ENCODE results near the gene CACNA1A. TPM values are rescaled to one million over a fixed set of nuclear protein-coding genes. Genes with fewer than 3 reads are reported as not detected.

Gene CACNA1A
- total RNA-seq, 2 experiments from 2014 or later: 0.60 to 0.63 TPM

GRCh38 chr19:13526552-13526951, 20.3 kb upstream of the CACNA1A start:
- DNase-seq: peak; percentile 25
- POLR2A ChIA-PET: no interaction called here
- peaks cover 2% of the 10 kb centered on the region for H3K27me3 Mint-ChIP-seq (ENCODE audit: low read depth)
- no peak for ATAC-seq
- no peak overlapping the region for H3K27ac Mint-ChIP-seq
- H3K36me3 Mint-ChIP-seq (ENCODE audit: low read depth): no peaks in the 10 kb centered on the region
- H3K4me1 Mint-ChIP-seq (ENCODE audit: low read depth): no peaks in the 10 kb centered on the region
- H3K9me3 Mint-ChIP-seq (ENCODE audit: insufficient read depth): no peaks in the 10 kb centered on the region
- H3K4me3 Mint-ChIP-seq: no peak overlapping the region
- CTCF ChIA-PET: interaction anchor here (0.7 to 1.4 kb wide), 6 partner anchors 8 to 1219 kb away, joined by 3 to 4 read pairs (median 3); no protein-coding TSS in a partner anchor

GRCh38 chr19:13521066-13521465, 14.8 kb upstream of the CACNA1A start:
- H3K9me3 Mint-ChIP-seq (ENCODE audit: insufficient read depth): peaks cover 10% of the 10 kb centered on the region
- H3K27me3 Mint-ChIP-seq (ENCODE audit: low read depth): no peaks in the 10 kb centered on the region
- H3K4me1 Mint-ChIP-seq (ENCODE audit: low read depth): no peaks in the 10 kb centered on the region
- H3K27ac Mint-ChIP-seq: no peak overlapping the region
- ATAC-seq (no peak), DNase-seq (no peak)
- POLR2A ChIA-PET: no interaction called here
- no peak overlapping the region for H3K4me3 Mint-ChIP-seq
- CTCF ChIA-PET: no interaction called here
- no peaks in the 10 kb centered on the region for H3K36me3 Mint-ChIP-seq (ENCODE audit: low read depth)

DNA sequence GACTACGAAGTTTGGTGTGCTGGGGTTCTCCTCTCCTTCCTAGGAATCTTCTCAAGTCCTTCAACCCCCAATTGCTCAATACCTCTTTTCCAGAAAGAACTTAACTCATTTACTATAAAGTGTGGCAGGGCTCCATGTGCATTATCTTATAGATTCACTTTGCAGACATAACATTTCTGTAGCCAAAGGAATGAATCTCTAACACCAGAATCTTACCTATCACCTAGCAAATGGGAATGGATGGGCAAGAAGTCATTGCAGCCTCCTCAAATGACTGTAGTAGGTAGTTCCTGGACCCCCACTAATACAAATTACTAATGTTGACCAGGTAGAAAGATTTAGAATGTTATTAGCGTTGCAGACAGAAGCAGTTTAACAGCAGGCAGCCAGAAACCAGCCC, 5.7 kb upstream of the CACNA1A start:
- CTCF ChIA-PET: no interaction called here
- no peak overlapping the region for H3K4me3 Mint-ChIP-seq
- H3K27ac Mint-ChIP-seq: no peak overlapping the region
- H3K4me1 Mint-ChIP-seq (ENCODE audit: low read depth): no peaks in the 10 kb centered on the region
- ATAC-seq: no peak
- POLR2A ChIA-PET: no interaction called here
- H3K9me3 Mint-ChIP-seq (ENCODE audit: insufficient read depth): no peaks in the 10 kb centered on the region
- peaks cover 4% of the 10 kb centered on the region for H3K36me3 Mint-ChIP-seq (ENCODE audit: low read depth)
- H3K27me3 Mint-ChIP-seq (ENCODE audit: low read depth): peaks cover 27% of the 10 kb centered on the region
- no peak for DNase-seq

DNA sequence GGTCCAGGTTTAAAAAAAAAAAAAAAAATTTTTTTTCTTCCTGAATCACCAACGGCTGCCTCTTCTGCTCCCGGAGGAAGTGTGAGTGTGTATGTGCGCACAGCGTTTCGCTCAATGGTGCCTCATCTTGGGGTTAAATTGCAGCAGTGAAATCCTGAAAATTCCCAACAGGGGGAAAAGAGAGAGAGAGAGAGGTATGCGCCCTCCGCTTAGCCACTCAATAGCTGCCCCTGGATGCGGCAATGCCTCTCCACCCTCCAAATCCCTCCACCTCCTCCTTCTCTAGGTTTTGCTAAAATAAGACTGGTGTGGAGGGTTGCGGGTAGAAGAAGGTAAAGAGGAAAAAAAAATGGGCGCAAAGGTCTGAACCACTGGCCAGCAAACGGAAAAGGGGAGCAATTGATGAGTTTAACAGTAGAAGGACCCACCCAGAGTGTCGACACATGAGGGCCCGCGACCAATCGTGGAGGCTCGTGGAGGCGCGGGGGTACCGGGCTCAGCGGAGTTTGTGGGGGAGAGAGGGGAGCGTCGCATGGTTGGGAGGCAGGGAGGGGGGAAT, 853 bp upstream of the CACNA1A start:
- Mint-ChIP-seq H3K9me3 (ENCODE audit: insufficient read depth) (no peaks in the 10 kb centered on the region), H3K36me3 (ENCODE audit: low read depth) (peaks cover 4% of the 10 kb centered on the region), H3K27ac (no peak overlapping the region), H3K4me3 (no peak overlapping the region), H3K27me3 (ENCODE audit: low read depth) (peaks cover 51% of the 10 kb centered on the region), H3K4me1 (ENCODE audit: low read depth) (no peaks in the 10 kb centered on the region)
- DNase-seq (no peak), ATAC-seq (no peak)
- CTCF ChIA-PET: no interaction called here
- POLR2A ChIA-PET: no interaction called here

GRCh38 chr19:13505761-13506470, 363 bp downstream of the CACNA1A start:
- ChIA-PET POLR2A (no interaction called here), CTCF (no interaction called here)
- no peaks in the 10 kb centered on the region for H3K9me3 Mint-ChIP-seq (ENCODE audit: insufficient read depth)
- no peak overlapping the region for H3K27ac Mint-ChIP-seq
- no peak overlapping the region for H3K4me3 Mint-ChIP-seq
- ATAC-seq: peak; percentile 33
- peaks cover 4% of the 10 kb centered on the region for H3K36me3 Mint-ChIP-seq (ENCODE audit: low read depth)
- no peak for DNase-seq
- no peaks in the 10 kb centered on the region for H3K4me1 Mint-ChIP-seq (ENCODE audit: low read depth)
- peaks cover 51% of the 10 kb centered on the region for H3K27me3 Mint-ChIP-seq (ENCODE audit: low read depth)

- ChIA-PET CTCF (no interaction called here), POLR2A (no interaction called here)
- peaks cover 51% of the 10 kb centered on the region for H3K27me3 Mint-ChIP-seq (ENCODE audit: low read depth)
- H3K4me3 Mint-ChIP-seq: no peak overlapping the region
- no peaks in the 10 kb centered on the region for H3K4me1 Mint-ChIP-seq (ENCODE audit: low read depth)
- no peaks in the 10 kb centered on the region for H3K9me3 Mint-ChIP-seq (ENCODE audit: insufficient read depth)
- ATAC-seq (no peak), DNase-seq (no peak)
- H3K27ac Mint-ChIP-seq: no peak overlapping the region
- peaks cover 4% of the 10 kb centered on the region for H3K36me3 Mint-ChIP-seq (ENCODE audit: low read depth)
These were observed 1.0 kb downstream of the CACNA1A start for GRCh38 chr19:13505164-13505695.

DNA sequence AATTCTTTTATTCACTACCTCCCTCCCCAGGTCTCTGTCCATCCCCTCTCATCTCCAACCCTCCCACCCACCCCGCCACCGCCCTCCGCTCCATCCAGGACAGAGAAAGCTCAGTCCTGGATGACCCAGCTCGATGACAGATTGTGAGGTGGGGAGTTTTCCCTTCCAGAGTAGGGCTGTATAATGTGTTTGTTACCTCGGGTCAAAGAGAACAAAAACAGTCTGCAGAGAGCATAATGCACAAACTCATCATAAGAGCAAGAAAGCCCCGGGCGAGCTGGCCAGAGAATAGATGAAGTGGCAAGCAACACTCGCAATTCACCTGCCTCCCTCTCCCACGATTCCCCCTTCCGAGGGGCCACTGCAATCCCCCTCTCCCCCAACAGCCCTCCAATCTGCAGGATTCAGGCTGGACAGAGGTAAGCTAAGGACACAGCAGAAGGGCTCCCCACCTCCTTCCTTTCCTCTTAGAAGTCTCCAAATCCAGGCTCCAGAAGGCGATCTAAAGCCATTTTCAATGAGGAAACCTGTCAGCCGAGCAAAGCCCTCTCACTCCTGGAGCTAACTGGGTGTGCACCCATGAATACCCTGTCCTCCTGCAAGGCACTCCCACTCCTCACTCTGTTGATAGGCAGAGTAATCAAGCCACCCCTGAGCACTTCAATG, 2.6 kb downstream of the CACNA1A start:
- Mint-ChIP-seq H3K36me3 (ENCODE audit: low read depth) (peaks cover 4% of the 10 kb centered on the region), H3K27me3 (ENCODE audit: low read depth) (peaks cover 40% of the 10 kb centered on the region), H3K4me1 (ENCODE audit: low read depth) (no peaks in the 10 kb centered on the region), H3K4me3 (no peak overlapping the region), H3K9me3 (ENCODE audit: insufficient read depth) (no peaks in the 10 kb centered on the region), H3K27ac (no peak overlapping the region)
- no peak for DNase-seq
- POLR2A ChIA-PET: no interaction called here
- CTCF ChIA-PET: no interaction called here
- ATAC-seq: no peak

- H3K27me3 Mint-ChIP-seq (ENCODE audit: low read depth): peaks cover 26% of the 10 kb centered on the region
- H3K27ac Mint-ChIP-seq: no peak overlapping the region
- no peak overlapping the region for H3K4me3 Mint-ChIP-seq
- ChIA-PET POLR2A (no interaction called here), CTCF (no interaction called here)
- H3K4me1 Mint-ChIP-seq (ENCODE audit: low read depth): no peaks in the 10 kb centered on the region
- peaks cover 2% of the 10 kb centered on the region for H3K36me3 Mint-ChIP-seq (ENCODE audit: low read depth)
- DNase-seq (no peak), ATAC-seq (no peak)
- no peaks in the 10 kb centered on the region for H3K9me3 Mint-ChIP-seq (ENCODE audit: insufficient read depth)
These were observed 4.0 kb downstream of the CACNA1A start for GRCh38 chr19:13502231-13502630.

GRCh38 chr19:13499692-13500091, 6.6 kb downstream of the CACNA1A start:
- CTCF ChIA-PET: no interaction called here
- Mint-ChIP-seq H3K4me1 (ENCODE audit: low read depth) (no peaks in the 10 kb centered on the region), H3K36me3 (ENCODE audit: low read depth) (no peaks in the 10 kb centered on the region), H3K4me3 (no peak overlapping the region), H3K27me3 (ENCODE audit: low read depth) (peaks cover 14% of the 10 kb centered on the region), H3K9me3 (ENCODE audit: insufficient read depth) (no peaks in the 10 kb centered on the region), H3K27ac (no peak overlapping the region)
- ATAC-seq (no peak), DNase-seq (no peak)
- POLR2A ChIA-PET: no interaction called here

- ChIA-PET CTCF (no interaction called here), POLR2A (no interaction called here)
- ATAC-seq: no peak
- H3K9me3 Mint-ChIP-seq (ENCODE audit: insufficient read depth): no peaks in the 10 kb centered on the region
- no peak overlapping the region for H3K4me3 Mint-ChIP-seq
- H3K27ac Mint-ChIP-seq: no peak overlapping the region
- no peaks in the 10 kb centered on the region for H3K36me3 Mint-ChIP-seq (ENCODE audit: low read depth)
- no peaks in the 10 kb centered on the region for H3K4me1 Mint-ChIP-seq (ENCODE audit: low read depth)
- H3K27me3 Mint-ChIP-seq (ENCODE audit: low read depth): no peaks in the 10 kb centered on the region
- no peak for DNase-seq
These were observed 12.6 kb downstream of the CACNA1A start for GRCh38 chr19:13493516-13494310.

DNA sequence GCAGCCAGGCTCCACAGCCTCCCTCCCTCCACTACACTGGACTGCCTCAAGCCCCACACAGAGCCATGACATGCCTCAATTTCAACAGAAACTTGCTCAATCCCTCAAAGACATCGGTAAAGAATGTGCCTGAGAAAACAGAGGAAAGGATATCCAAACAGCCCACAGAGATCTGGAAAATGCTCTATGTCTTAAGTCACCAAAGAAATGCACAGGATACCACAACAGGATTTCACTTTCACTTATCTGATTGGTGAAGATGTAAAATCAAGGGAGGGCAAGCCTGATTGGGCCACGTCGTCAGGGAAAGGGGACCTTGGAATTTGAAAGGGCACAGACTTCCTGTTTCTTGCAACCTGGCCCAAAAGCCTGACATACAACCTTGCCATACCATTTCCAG, 14.2 kb downstream of the CACNA1A start:
- no peaks in the 10 kb centered on the region for H3K9me3 Mint-ChIP-seq (ENCODE audit: insufficient read depth)
- H3K4me3 Mint-ChIP-seq: no peak overlapping the region
- CTCF ChIA-PET: no interaction called here
- no peak overlapping the region for H3K27ac Mint-ChIP-seq
- no peaks in the 10 kb centered on the region for H3K27me3 Mint-ChIP-seq (ENCODE audit: low read depth)
- no peaks in the 10 kb centered on the region for H3K4me1 Mint-ChIP-seq (ENCODE audit: low read depth)
- no peaks in the 10 kb centered on the region for H3K36me3 Mint-ChIP-seq (ENCODE audit: low read depth)
- DNase-seq (no peak), ATAC-seq (no peak)
- POLR2A ChIA-PET: no interaction called here

DNA sequence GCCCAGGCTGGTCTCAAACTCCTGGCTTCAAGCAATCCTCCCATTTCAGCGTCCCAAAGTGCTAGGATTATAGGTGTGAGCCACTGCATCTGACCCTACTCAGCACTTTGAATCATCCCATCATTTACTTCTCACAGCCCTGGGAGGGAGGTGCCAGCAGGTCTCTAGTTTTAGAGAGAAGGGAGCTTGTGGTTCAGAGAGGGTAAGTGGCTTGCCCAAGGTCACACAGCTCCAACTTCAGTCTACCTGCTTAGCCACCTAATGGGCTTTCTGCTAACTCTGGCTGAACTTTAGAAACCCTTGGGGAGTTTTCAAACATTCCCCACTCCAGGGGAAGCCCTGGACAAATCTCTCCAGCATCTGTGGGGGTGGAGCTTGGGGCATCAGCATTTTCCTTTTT, 18.3 kb downstream of the CACNA1A start:
- no peak for ATAC-seq
- Mint-ChIP-seq H3K27ac (no peak overlapping the region), H3K9me3 (ENCODE audit: insufficient read depth) (no peaks in the 10 kb centered on the region), H3K4me1 (ENCODE audit: low read depth) (no peaks in the 10 kb centered on the region), H3K4me3 (no peak overlapping the region), H3K36me3 (ENCODE audit: low read depth) (no peaks in the 10 kb centered on the region), H3K27me3 (ENCODE audit: low read depth) (no peaks in the 10 kb centered on the region)
- ChIA-PET POLR2A (no interaction called here), CTCF (no interaction called here)
- DNase-seq: no peak
